Fibroblast of villous mesenchyme (primary cell): ENCODE results near the gene PIAS1. TPM values are rescaled to one million over a fixed set of nuclear protein-coding genes. Genes with fewer than 3 reads are reported as not detected.

ENCODE experiments used
- DNase-seq: peaks from one replicate; pipeline ENCODE4 v3.0.0-alpha.2; 2010; ENCODE audit warnings: low read depth
- H3K4me3 ChIP-seq: 2 replicates; pipeline ENCODE4 v1.5.1; 2011; ENCODE audit warnings: low read depth, mild to moderate bottlenecking, low read length
- CTCF ChIP-seq: IDR thresholded peaks from 2 replicates; pipeline ENCODE4 v1.5.1; 2012; ENCODE audit warnings: low read depth, mild to moderate bottlenecking, low read length; ENCODE audit not compliant: insufficient read depth
- total RNA-seq: library from RNA; depleted of rRNA; stranded (reverse); fragments of >200 nt; gene quantifications from 2 replicates; pipeline ENCODE4 v1.2.3, GENCODE V29; 2012

Gene PIAS1
- total RNA-seq, 1 donor: 28.9 TPM

- no peak for TF ChIP-seq CTCF
These were observed 149.8 kb downstream of the PIAS1 start for GRCh38 chr15:68203956-68204355.

DNA sequence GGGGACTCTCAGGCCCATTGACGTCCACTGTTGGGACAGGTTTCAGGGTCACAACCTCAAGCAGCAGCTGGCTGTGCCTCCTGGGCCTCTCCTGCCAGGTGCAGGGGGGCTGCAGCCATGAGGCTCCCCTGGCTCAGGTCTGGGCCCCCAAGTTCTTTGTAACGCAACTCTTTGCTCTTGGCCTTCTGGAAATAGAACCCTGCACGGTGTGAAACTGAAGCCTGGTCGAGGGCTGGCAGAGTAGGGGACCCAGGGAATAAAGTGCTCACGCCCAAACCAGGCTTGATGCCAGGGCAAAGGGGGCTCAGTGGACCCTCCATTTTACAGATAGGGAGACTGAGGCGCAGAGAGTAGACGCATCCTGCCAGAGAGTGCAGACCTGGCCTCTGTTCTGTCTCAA is 150.2 kb downstream of the PIAS1 start:
- no peak overlapping the region for H3K4me3 ChIP-seq
- DNase-seq: no peak
- TF ChIP-seq CTCF: no peak

More at GRCh38 chr15:68203956-68204355, 149.8 kb downstream of the PIAS1 start:
- no peak for DNase-seq
- no peak overlapping the region for H3K4me3 ChIP-seq

DNA sequence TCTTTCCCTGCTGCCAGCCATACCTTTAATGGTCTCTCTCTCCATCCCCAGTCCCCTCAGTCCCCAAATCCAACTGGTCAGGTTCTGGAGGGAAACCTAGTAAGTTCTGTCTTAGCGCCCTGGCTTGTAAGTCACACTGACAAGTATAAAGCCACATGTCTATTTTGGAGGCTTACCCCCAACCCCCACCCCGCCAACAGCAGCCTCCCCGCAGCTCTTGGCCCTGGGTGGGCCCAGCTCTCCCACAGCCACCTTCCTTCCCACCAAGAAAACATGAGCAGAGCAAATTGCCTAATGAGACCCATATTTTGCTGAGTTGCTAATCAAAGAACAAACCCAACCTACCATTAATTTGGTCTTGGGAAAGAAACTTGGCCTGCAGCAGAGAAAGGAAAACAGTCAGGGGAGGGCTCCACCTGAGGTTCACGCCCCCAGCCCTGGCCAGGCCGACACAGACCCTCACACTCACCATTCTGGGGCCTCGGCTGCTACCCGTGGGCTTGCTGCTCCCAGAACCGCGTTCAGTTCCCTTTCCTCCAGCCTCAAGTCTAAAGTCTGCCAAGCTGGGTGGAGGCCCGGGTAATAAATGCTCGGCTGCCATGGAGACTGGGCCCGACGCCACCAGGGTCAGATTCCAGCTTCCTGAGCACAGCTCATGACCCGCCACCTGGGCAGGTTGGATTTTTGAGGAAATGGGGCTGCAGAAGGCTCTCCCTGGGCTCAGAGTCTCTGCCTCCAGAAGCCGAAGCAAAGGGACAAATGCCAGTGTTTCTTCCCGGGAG is 150.9 kb downstream of the PIAS1 start, which contains the start of gene CALML4:
Gene CALML4, minus strand, starts transcription at position 557 of the 782 bp plus-strand sequence. Its CDS starts 85 bp downstream, at position 472.
- DNase-seq: peak; percentile 30
- H3K4me3 ChIP-seq: no peak within 1 kb of the TSS
- TF ChIP-seq CTCF: no peak

DNA sequence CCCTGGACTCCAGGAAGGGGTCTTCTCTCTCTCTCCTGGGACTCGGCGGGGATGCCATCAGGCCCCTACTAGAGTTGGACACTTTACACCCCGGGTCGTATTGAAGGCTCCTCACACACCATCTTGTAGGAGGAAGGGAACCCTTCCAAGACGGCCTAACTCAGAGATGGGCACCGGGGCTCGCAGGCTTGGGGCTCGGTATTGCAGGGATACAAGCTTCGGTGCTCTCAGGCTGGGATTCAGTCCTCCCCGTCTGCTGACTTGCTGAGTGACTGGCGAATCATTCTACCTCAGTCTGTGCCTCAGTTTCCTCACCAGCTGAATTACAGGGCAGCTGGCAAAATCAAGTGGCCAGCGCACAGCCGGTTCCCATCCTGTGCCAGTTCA is 151.4 kb downstream of the PIAS1 start:
- DNase-seq: no peak
- no peak for TF ChIP-seq CTCF
- H3K4me3 ChIP-seq: no peak overlapping the region

GRCh38 chr15:68205954-68206539 is 151.9 kb downstream of the PIAS1 start:
- no peak for DNase-seq
- no peak overlapping the region for H3K4me3 ChIP-seq
- no peak for TF ChIP-seq CTCF

GRCh38 chr15:68206711-68207151 is 152.6 kb downstream of the PIAS1 start:
- no peak for TF ChIP-seq CTCF
- no peak overlapping the region for H3K4me3 ChIP-seq
- no peak for DNase-seq
